RWPE2 (cell line): Measurements from ENCODE around the gene ZIC3.

ENCODE experiments used
- ATAC-seq: fragments of 200-7000 bp; cut with Tn5 transposase; 3 replicates; pipeline ENCODE4 v1.9.1; 2021; ENCODE audit warnings: low read depth
- DNase-seq: peaks from one replicate; pipeline ENCODE4 v3.0.0-alpha.2; 2020; ENCODE audit warnings: low spot score
- H3K27ac ChIP-seq: fragments of 450-650 bp; 2 replicates; pipeline ENCODE4 v1.5.1; 2017; ENCODE audit warnings: mild to moderate bottlenecking; ENCODE audit not compliant: poor library complexity, severe bottlenecking
- H3K27me3 ChIP-seq: fragments of 250-450 bp; sonication (Bioruptor Pico); 2 replicates; pipeline ENCODE4 v1.5.1; 2021; ENCODE audit warnings: mild to moderate bottlenecking, moderate library complexity; ENCODE audit not compliant: insufficient read depth, poor library complexity, severe bottlenecking
- H3K36me3 ChIP-seq: fragments of 250-450 bp; sonication (Bioruptor Pico); 2 replicates; pipeline ENCODE4 v1.5.1; 2020; ENCODE audit warnings: low read depth, mild to moderate bottlenecking, moderate library complexity
- H3K4me1 ChIP-seq: fragments of 250-450 bp; sonication (Bioruptor Pico); 2 replicates; pipeline ENCODE4 v1.5.1; 2021; ENCODE audit warnings: mild to moderate bottlenecking, moderate library complexity; ENCODE audit not compliant: insufficient read depth, poor library complexity, severe bottlenecking
- H3K4me3 ChIP-seq: fragments of 250-450 bp; sonication (Bioruptor Pico); 2 replicates; pipeline ENCODE4 v1.5.1; 2021; ENCODE audit warnings: mild to moderate bottlenecking, moderate library complexity; ENCODE audit not compliant: severe bottlenecking
- H3K9me3 ChIP-seq: fragments of 250-450 bp; sonication (Bioruptor Pico); 2 replicates; pipeline ENCODE4 v1.5.1; 2021; ENCODE audit warnings: mild to moderate bottlenecking, moderate library complexity; ENCODE audit not compliant: severe bottlenecking
- CTCF ChIP-seq: fragments of 450-650 bp; IDR thresholded peaks from one replicate; pipeline ENCODE4 v1.5.1; 2017; ENCODE audit warnings: mild to moderate bottlenecking, moderate library complexity; ENCODE audit not compliant: poor library complexity, severe bottlenecking

ZIC3 gene

GRCh38 chrX:137567682-137568232 lies 1.8 kb downstream of the ZIC3 start:
- no peak for DNase-seq
- no peaks in the 10 kb centered on the region for H3K9me3 ChIP-seq
- H3K36me3 ChIP-seq, result no peaks in the 10 kb centered on the region
- H3K4me1 ChIP-seq, result no peaks in the 10 kb centered on the region
- H3K27ac ChIP-seq, result no peak overlapping the region
- no peak for ATAC-seq
- H3K4me3 ChIP-seq, result no peak overlapping the region
- H3K27me3 ChIP-seq, result peaks cover 70% of the 10 kb centered on the region
- TF ChIP-seq CTCF, result no peak

GRCh38 chrX:137568741-137569469 lies 3.0 kb downstream of the ZIC3 start:
- DNase-seq, result no peak
- TF ChIP-seq CTCF, result no peak
- no peak for ATAC-seq
- H3K27me3 ChIP-seq, result peaks cover 72% of the 10 kb centered on the region
- H3K36me3 ChIP-seq, result no peaks in the 10 kb centered on the region
- no peaks in the 10 kb centered on the region for H3K9me3 ChIP-seq
- no peak overlapping the region for H3K4me3 ChIP-seq
- H3K27ac ChIP-seq, result no peak overlapping the region
- H3K4me1 ChIP-seq, result no peaks in the 10 kb centered on the region

GRCh38 chrX:137569470-137569891 lies 3.6 kb downstream of the ZIC3 start:
- H3K4me3 ChIP-seq, result no peak overlapping the region
- ATAC-seq (no peak), DNase-seq (no peak)
- H3K36me3 ChIP-seq, result no peaks in the 10 kb centered on the region
- no peak overlapping the region for H3K27ac ChIP-seq
- peaks cover 72% of the 10 kb centered on the region for H3K27me3 ChIP-seq
- H3K4me1 ChIP-seq, result no peaks in the 10 kb centered on the region
- TF ChIP-seq CTCF, result no peak
- no peaks in the 10 kb centered on the region for H3K9me3 ChIP-seq

GRCh38 chrX:137573324-137574101 lies 7.6 kb downstream of the ZIC3 start:
- Histone ChIP-seq H3K4me1 (no peaks in the 10 kb centered on the region), H3K27me3 (peaks cover 49% of the 10 kb centered on the region), H3K9me3 (no peaks in the 10 kb centered on the region), H3K36me3 (no peaks in the 10 kb centered on the region), H3K27ac (no peak overlapping the region), H3K4me3 (no peak overlapping the region)
- ATAC-seq (no peak), DNase-seq (no peak)
- no peak for TF ChIP-seq CTCF
